Dermis blood vessel endothelial cell (primary cell): ENCODE results near the gene PDE10A. TPM values are rescaled to one million over a fixed set of nuclear protein-coding genes. Genes with fewer than 3 reads are reported as not detected.

Experiments used
- DNase-seq: peaks from one replicate; pipeline ENCODE4 v3.0.0; 2010
- total RNA-seq: library from RNA; depleted of rRNA; stranded (reverse); fragments of >200 nt; gene quantifications from 2 replicates; pipeline ENCODE4 v1.2.3, GENCODE V29; 2014

PDE10A gene
- total RNA-seq, 1 donor from 2014 or later, result 9.7 TPM

DNA sequence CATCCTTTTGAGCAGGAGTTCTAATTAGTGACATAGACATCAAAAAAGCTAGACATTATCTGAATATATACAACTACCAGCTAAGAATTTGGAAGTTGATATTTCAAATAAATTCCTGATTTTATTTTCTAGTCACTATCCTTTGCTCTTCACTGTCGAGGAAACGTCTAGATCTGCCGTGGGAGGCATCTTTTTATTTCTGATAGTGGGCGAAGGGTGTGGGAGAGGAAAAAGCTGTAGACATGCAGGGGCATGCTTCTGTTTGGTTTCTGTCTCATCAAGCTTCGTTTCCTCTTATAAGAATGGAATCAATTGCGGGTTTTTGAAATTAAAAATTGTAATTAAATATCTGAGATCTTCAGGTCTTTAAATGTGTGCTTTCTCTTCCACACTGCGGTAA, 337.4 kb downstream of the PDE10A start:
- DNase-seq, result no peak

DNA sequence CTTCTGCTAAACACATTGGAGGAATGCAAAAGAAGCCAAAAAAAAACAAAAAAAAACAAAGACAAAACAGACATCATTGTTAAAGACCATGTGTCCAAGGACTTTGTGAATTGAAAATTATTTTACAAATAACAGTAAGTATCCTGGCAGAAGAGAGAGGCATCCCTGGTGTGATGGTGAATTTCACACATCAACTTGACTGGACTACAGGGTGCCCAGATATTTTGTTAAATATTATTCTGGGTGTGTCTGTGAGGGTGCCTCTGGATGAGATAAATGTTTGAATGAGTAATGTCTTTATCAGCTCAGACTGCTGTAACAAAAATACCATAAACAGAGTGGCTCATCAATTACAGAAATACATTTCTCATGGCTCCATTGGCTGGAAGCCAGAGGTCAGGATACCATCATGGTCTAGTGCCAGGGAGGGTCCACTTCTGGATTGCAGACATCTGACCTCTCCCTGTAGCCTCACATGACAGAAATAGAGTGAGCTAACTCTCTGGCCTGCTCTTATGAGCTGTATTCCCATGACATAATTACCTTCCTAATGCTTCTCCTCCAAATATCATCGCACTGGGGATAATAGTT, 341.4 kb downstream of the PDE10A start:
- no peak for DNase-seq

GRCh38 chr6:165321150-165321549, 341.9 kb downstream of the PDE10A start:
- no peak for DNase-seq

- DNase-seq, result no peak
Measured at GRCh38 chr6:165317723-165318122, 345.3 kb downstream of the PDE10A start.

- peak; percentile 88 for DNase-seq
Measured at GRCh38 chr6:165308926-165309731, 353.9 kb downstream of the PDE10A start, which contains the start of gene C6orf118. TSS of gene C6orf118 (minus strand) at chr6:165309605. CDS start at chr6:165309586, 19 bp downstream.

GRCh38 chr6:165306955-165307354, 356.1 kb downstream of the PDE10A start:
- DNase-seq, result no peak

- no peak for DNase-seq
Measured at GRCh38 chr6:165301372-165302246, 361.4 kb downstream of the PDE10A start.

DNA sequence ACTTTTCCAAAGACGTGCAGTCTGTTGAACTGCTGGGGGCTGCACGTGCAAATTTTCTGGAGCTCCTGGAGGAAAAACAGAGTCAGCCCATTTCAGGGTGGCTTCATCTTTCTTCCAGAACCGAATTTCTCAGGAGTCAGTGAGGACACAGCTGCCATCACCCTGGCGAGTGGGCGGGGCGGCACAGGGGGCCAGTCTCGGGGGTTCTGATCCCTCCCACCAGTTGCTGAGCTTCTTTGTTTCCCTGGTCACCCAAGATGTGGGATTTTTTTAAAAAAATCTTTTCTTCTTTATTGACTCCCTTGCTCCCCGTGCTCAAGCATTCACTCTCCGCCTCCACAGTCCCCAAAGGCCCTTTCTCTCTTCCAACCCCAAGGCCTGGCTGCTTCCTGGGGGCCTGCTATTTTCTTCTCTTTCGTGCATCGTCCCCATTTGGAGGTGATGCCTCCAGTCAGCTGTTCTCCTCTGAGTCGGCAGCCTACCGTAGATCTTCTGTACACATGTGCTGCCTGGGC, 362.6 kb downstream of the PDE10A start:
- DNase-seq, result no peak

GRCh38 chr6:165298875-165299274, 364.2 kb downstream of the PDE10A start:
- no peak for DNase-seq

DNA sequence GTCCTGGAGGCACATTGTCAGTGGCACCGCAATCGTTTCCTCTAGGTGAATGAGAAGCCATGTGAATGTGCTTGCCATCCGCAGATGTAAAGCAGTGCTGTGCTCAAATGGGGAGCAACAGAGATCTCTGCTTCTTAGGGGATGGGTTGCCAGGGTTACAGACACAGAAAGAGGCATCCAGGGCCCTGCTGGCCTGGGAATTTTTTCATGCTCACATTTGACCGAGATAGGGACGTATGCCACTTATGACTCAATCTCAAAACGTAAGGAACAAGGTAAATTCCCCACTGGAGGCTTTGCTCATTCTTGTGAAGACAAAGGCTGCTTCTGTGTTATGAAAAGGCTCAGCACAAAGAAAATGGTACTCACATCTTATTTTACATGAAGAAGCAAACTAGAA, 364.6 kb downstream of the PDE10A start:
- DNase-seq, result no peak

DNA sequence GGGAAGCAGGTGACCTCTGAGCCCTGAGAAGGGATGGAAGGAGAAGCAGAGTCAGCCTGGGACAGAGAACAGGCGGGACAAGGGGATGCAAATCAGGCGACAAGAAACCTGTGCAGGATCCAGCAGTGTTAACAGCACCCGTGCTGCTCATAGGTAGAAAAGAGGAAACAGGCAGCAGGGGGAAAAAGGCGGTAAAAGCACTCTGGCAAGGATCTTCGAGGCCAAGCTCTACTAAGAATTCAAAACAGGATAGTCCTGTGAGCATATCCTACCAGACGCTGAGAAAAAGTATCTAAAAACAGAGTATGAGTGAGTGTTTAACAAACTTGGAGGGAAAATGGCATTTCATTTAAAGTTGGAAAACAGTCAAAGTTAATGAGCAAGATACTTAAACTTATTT, 370.4 kb downstream of the PDE10A start:
- no peak for DNase-seq
